NCI-H748 (cell line): Measurements from ENCODE around the gene TFEB.

ENCODE experiments used
- DNase-seq: peaks from one replicate; lab custom pipeline; 2025; ENCODE audit not compliant: unreplicated experiment; lab: John Stamatoyannopoulos, UW

TFEB gene

DNA sequence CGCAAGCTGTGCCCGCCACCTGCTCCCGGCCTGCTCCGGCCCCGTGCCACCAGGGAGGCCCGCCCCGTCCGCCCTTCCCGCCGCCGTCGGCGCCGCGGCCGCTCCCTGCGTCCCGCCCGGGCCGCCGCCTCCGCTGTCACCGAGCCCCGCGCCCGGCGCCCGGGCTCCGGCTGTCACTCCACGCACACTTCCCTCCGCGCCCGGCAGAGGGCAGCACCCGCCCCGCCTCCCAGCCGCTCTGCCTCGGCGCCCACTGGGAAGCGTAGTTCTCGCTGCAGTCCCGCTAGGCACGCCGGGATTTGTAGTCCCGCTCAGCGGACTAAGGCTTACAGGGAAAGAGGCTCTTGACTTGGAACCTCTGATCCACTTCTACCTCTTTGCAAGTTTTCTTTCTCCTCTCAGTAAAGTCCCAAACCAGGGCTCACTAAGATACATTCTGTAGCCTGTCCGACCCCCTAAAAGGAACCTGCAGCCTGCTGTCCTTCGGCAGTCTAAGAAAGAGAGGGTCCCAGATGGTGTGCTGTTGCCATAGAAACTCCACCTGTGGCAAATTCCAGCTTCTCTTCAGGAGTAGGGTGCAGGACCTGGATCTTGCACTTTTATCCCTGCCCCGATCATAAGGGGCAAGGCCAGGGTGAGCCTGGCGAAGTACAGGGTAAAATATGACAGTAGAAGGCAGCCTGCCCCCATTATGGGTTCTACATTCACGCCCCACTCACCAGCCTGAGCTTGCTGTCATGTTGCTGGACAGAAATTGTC is at the start of gene TFEB:
TSS of gene TFEB (minus strand) at position 182 of the 759 bp plus-strand sequence. CDS start 44,395 bp downstream, outside the sequence.
- peak; percentile 95 for DNase-seq

GRCh38 chr6:41784581-41785171 is 49.3 kb upstream of the TFEB start:
- no peak for DNase-seq

GRCh38 chr6:41783106-41783780 is 47.8 kb upstream of the TFEB start:
- DNase-seq, result no peak

- no peak for DNase-seq
Observed at GRCh38 chr6:41781366-41781730, 45.9 kb upstream of the TFEB start.

DNA sequence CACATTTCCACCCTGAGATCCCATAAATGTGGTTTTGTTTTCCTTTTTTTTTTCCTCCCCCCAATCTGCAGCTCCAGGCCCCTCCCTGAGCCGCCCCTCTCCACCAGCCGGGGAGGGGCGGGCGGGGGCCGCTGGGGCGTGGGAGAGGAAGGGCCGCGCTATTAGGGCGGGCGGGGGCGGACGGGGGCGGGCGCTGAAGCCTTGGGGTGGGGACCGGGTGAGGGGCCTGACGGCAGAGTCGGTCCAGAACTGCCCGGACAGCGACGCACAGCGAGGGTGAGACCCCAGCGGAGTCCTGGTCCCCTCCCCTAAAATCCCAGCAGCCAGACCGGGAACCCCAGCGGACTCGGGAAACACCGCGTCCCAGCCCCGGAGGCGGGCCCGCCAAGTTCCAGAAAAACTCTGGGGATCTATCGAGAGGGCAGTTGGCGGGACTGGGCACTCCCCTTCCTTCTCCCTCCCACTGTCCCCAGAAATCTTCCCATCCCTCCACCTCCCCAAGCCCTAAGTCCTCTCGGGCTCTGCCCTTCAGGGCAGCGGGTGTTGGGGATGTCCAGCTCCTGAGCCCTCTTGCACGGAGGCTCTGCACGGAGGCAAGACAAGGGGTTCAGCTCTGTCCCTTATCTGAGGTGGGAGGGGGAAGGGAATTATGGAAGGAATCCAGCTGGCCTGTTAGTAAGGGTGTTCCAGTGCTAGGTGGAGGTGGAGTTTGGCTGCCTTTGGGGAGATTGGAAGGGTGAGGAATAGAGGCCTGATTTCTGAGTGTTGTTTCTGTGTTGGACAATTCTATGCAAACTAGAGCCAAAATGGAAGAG is 45.4 kb upstream of the TFEB start, which contains the start of gene PRICKLE4:
TSS of gene PRICKLE4 (plus strand) at position 232 of the 815 bp plus-strand sequence. CDS start 2,692 bp downstream, outside the sequence.
- DNase-seq, result peak; percentile 62

DNA sequence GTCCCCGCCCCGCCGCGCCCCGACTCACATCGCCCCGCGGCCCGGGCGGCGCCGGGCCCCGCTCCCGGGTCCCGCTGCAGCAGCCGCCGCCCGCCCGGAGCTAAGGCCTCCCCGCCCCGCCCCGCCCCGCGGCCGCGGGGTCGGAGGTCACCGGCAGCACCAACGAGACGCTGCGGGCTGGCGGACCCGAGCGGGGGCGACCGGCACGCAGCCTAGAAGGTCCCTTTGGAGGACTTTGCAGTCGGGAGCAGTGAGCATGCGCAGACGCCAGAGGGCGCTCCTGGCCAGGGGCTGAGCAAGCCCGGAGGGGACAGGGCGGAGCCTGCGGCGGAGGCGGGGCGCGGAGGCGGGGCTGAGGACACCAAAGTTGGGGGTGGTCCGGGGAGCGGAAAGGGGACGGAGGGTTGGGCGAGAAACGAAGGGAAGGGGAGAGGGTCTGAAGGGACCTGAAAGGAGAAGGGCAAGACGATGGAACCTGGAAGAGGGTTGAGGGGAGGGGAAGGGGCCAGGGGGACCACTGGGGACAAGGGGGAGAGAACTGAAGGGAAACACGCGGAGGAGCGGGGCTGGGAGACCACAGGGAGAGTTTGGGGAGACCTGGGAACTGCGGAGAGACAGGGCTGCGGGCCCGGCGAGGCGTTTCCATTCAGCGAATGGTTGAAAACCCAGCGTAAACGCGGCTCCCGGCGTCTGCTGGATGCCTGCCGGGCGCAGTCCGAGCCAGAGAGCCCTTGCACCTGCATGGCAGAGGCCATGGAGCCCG is 44.6 kb upstream of the TFEB start, which contains the start of gene FRS3:
TSS of gene FRS3 (minus strand) at position 113 of the 763 bp plus-strand sequence. CDS start 2,913 bp downstream, outside the sequence.
- peak; percentile 97 for DNase-seq

DNA sequence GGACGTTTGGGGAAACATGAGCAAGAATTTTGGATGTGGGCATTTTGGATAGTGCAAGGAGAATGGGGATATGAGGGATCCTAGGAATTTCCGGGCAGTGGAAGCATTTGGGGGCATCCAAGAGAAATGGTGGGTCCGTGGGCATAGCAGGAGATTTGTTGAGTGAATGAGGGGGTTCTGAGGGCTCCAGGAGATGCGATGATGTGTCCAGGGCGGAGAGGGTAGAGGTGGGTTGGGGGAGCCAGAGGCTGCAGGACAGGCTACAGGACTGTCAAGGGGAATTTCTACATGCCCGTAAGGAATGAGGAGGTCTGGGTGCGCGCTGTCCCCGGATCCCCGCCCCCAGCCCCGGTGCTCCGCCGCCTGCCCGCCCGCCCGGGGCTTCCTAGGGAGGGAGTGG is 43.9 kb upstream of the TFEB start:
- no peak for DNase-seq

GRCh38 chr6:41778895-41779294 is 43.5 kb upstream of the TFEB start:
- DNase-seq, result no peak

DNA sequence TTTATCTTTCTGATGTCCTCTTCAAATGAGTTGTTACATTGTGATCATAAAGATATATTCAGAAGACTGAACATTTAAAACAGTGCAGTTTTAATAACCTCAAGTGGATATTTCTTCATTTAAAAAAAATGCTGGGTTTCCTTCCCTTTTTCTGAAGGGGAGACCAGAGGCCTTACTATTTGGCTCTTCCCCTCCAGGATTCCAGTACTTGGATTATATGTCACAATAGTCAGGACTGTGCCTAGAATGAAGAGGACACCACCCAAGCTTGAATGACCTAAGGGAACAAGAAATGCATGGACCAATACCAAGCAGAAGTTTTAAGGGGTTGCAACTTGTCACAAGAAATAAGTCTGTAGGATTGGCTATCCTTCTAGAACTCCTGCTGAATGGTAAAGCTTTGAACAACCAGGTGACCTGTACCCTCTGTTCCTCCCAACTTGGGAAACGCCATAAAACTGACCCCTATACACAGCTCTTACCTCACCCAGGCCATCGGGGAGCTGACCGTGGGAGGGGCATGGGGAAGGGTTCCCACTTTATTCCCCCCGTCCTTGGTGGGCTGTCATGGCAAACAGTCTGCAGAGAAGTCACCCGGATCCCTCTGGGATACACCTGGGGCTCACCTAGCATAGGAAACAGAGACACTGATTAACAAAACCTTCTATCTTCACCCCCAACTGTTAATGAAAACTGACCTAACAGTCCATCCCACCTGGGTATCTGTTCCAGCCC is 42.3 kb upstream of the TFEB start:
- no peak for DNase-seq

DNA sequence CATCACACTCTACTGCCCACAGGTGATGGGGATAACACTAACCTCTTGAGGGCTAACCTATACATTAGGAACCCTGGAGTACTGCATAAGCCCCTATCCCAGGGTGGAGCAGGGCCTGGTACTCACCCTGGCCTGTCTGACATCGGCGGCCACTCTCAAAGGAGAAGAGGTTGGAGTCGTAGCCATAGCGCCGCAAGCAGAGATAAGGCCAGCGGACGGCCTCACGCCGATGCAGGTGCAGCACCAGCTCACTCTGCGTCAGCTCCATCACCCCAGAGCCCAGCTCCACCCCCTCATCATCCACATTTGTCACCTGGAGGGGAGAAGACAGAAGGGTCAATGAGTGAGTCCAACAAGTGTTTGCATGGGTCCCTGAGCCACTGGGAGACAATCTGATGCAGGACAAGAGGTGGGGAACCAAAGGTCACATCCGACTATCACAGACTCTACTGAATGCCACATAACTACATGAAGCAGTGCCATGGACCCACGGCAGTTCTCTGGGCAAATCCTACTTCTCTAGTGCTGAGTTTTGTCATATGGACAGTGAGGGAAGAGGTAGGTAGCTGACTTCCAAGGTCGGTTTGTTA is 40.0 kb upstream of the TFEB start:
- DNase-seq, result no peak

GRCh38 chr6:41774841-41775240 is 39.4 kb upstream of the TFEB start:
- DNase-seq, result no peak

GRCh38 chr6:41771058-41771983 is 35.9 kb upstream of the TFEB start:
- no peak for DNase-seq

- no peak for DNase-seq
Observed at GRCh38 chr6:41770381-41771057, 35.1 kb upstream of the TFEB start.

DNA sequence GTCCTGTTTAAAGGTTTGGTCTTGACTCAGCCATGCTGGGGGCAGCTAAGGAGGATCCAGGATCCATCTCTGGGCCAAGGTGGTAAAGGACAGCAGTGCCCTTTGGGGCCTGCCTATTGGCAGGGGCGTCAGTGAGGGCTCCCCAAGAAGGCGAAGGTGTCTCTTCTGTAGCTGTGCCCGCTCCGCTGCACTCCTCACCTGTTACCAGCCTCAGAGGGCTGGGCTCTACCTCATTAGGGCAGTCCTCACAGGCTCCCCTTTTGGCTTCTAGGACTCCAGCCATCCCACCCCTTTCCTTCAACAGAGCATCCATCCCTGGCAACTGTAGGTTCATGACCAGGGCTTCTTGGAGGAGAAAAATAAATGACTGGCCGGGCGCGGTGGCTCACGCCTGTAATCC is 34.0 kb upstream of the TFEB start:
- DNase-seq, result no peak

GRCh38 chr6:41768545-41769308 is 33.3 kb upstream of the TFEB start:
- peak; percentile 36 for DNase-seq

- peak; percentile 24 for DNase-seq
Observed at GRCh38 chr6:41767112-41767833, 31.9 kb upstream of the TFEB start.
